ENCODE data around the gene ZBTB25.

Gene ZBTB25

DNA sequence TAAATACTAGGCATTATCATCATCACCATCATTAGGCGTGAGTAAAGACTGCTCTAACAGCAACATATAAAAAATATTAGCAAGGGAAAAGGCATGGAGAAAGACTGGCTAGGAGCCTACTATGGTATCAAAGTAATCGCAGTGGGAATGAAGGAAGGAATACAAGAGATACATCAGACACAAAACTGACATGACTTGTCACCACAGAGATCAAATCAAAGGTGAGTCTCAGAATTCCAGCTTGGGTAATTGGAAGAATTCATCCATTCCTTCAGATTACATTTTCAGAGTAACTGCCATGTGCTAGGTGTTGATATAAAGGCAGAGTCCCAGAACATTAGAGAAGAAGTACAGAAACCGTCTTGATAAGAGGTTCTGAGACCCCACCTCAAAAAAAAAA lies 10.2 kb downstream of the ZBTB25 start:
- no peak overlapping the region for H3K4me3 ChIP-seq
- H3K27ac ChIP-seq, result no peak overlapping the region

- H3K4me3 ChIP-seq, result no peak overlapping the region
- H3K27ac ChIP-seq, result no peak overlapping the region
Measured at GRCh38 chr14:64491637-64492036, 12.0 kb downstream of the ZBTB25 start.

GRCh38 chr14:64488590-64489099 lies 15.0 kb downstream of the ZBTB25 start:
- Histone ChIP-seq H3K27ac (no peak overlapping the region), H3K4me3 (no peak overlapping the region)

DNA sequence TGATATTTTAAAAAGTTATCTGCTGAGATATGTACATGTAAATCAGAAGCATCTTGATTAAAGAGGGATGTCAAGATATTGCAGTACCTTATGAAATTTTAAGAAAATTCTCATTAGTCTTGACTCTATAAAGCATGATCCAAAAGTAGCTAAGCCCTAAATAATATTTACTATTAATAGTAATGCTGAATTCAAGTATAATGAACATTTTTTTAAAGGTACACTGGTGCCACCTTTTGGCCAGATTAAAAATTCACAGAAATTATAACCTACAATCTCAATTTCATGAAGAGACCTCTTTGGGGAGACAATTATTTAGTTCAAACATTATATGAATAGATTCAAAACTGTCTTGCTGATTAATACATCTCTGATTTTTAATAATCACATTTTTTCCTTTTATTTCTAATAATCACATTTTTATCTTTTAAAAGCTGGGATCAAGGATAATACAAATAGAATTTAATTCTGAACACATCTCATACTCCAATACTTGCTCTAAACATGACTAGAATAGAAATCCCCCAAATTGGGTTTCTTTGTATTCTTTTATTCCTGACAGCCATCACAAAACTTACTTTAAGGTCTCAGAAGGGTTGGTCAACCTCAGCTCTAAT lies 24.9 kb downstream of the ZBTB25 start:
- no peak overlapping the region for H3K4me3 ChIP-seq
- no peak overlapping the region for H3K27ac ChIP-seq

GRCh38 chr14:64476438-64476837 lies 27.2 kb downstream of the ZBTB25 start:
- Histone ChIP-seq H3K4me3 (no peak overlapping the region), H3K27ac (no peak overlapping the region)

DNA sequence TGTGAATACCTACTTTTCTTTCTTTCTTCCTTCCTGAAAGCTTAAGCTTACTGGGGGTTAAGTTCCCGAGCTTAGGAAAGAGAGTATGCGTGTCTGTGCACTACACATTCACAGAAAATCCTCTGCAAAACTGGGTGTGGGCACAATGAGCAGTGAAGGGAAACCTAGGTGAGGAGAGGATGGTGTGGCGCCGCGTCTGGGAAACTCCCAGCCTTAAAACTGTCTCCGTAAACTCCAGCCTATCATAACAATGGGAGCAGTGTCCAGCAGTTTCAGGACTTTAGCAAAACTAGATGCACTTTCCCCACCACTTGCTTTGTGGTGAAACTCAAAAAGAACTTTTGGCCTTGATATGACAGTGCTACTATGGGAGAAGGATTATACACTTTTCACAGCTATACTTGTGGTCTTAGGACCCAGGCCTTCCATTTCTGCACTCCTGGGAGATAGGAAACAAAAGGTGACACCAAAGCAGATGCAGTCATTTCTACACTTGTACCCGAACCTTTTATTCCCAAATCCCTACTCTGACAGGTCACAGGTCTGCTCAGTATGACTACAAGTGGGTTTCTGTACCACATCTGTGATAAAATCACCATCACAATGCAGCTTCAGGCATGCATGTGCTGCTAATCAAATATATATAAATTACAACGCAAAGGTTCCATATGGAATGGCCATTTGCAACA lies 27.9 kb downstream of the ZBTB25 start:
- no peak overlapping the region for H3K4me3 ChIP-seq
- H3K27ac ChIP-seq, result no peak overlapping the region

DNA sequence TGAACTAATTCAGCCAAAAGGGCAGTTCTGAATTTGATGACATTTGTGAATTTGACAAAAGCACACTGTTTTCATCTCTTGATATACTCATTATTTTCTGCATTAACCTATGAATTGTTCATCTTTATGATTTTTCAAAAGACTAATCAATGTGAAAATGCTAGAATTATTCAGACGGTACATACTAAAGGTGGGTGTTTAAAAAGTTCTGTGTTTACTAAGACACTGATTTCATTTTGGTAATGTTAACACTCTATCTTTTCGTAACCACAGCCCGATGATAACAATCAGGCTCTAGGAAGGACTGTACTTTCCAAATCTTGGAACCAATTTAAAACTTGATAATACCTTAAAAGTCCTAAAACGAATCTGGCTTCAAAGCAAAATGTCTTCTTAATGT lies 28.9 kb downstream of the ZBTB25 start:
- no peak overlapping the region for H3K4me3 ChIP-seq
- no peak overlapping the region for H3K27ac ChIP-seq

DNA sequence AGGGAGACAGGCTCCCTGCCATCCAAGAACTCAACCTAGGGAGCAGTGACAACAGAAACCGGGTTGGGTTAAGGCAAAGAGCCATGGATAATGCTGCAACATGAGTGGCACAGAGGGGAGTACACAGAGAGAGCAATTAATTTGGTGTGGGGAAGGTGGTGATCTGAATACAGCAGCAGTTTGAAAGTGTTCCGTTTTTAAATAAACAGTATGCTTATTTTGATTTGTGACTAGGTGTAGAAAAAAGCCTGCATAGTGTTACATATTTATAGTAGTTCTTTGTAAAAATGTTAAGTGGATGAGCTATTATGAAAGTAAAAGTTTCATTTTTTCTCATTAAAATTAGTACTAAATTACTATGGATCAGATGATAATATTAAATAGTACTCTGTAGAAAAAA lies 29.6 kb downstream of the ZBTB25 start:
- H3K27ac ChIP-seq, result no peak overlapping the region
- no peak overlapping the region for H3K4me3 ChIP-seq

GRCh38 chr14:64468451-64468850 lies 35.2 kb downstream of the ZBTB25 start:
- Histone ChIP-seq H3K27ac (no peak overlapping the region), H3K4me3 (no peak overlapping the region)

- H3K27ac ChIP-seq, result no peak overlapping the region
Measured at GRCh38 chr14:64467566-64467965, 36.1 kb downstream of the ZBTB25 start.

DNA sequence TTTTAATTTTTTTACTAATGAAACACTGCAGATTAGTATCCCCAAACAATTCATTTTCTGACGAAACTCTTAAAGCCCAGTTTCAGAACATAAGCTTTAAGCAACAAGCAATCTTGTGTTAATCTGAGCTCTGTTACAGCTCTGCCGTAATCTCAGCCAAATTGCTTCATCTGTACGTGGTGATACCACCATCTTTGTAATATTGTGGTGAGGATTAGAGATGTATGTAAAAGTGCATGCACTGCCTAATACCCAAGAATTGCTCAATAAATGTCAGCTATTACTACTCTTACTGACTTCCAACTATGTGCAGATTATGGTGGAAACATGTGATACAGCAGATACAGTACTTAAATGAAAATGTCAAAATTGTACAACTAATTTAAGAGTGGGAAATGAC lies 36.5 kb downstream of the ZBTB25 start:
- Histone ChIP-seq H3K27ac (no peak overlapping the region), H3K4me3 (no peak overlapping the region)

More at GRCh38 chr14:64467566-64467965, 36.1 kb downstream of the ZBTB25 start:
- H3K4me3 ChIP-seq, result no peak overlapping the region

DNA sequence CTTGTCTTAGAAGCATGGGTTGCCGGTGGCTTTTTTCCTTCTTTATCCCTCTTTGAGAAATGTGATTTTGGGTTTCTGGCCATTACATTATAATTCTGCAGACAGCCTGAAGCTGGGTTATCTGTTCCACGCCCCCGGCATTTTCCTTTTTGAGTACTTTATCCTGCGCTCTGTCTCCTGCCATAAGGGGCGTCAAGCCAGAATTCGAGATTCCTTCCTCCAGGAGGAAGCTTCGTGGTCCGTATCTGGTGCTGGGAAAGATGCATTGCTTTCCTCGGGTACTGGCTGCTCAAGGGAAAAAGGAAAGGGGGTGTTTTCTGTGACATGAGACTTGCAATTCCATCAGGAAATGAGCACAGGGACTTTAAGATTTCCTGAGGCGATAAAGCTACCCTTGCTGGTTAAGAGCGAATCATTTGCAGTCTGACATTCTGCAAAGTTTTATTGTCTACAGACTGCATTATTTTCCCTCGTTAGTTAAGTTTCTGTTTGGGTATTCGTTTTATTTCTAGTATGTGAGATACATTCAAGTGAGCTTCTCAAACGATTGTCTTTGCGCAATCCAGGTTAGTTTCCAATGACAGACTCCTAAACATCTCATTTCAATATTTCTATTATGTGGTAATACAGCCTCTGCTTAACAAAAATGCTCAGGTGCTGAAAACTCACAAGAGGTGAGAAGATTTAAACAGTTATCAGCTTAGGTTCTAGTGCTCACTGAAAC lies 37.6 kb downstream of the ZBTB25 start:
- Histone ChIP-seq H3K27ac (peak overlapping the region in 15 of 21 experiments; percentile 22 to 70 (median 50)), H3K4me3 (peak overlapping the region; percentile 52 to 78 (median 62))

GRCh38 chr14:64465191-64465822 lies 38.3 kb downstream of the ZBTB25 start, which contains the start of gene AKAP5:
AKAP5 (plus strand) TSS chr14:64465499; CDS start chr14:64468395, 2,896 bp downstream.
- peak within 1 kb of the TSS; percentile 52 to 78 (median 62) for H3K4me3 ChIP-seq
- H3K27ac ChIP-seq, result peak within 1 kb of the TSS in 15 of 21 experiments; percentile 22 to 70 (median 50)

DNA sequence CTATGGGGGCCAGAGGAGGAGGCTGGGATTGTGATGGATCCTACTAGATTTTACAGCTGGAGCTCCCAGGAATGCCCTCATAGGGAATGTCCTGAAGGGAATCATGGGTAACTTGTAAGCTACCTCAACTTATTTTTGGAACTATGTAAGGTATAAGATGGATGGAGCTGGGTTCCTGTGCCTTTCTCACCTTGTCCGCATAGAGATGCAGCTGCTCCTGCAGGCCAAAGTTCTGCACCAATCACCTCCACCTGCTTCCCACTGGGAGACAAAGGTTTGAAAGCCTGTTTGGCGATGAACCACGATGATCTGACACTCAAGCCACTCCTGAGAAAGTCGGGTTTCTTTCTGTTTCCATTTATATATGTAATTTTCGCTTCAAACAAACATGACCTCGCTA lies 39.0 kb downstream of the ZBTB25 start:
- H3K27ac ChIP-seq, result peak overlapping the region in 5 of 21 experiments; percentile 10 to 70 (median 55)

DNA sequence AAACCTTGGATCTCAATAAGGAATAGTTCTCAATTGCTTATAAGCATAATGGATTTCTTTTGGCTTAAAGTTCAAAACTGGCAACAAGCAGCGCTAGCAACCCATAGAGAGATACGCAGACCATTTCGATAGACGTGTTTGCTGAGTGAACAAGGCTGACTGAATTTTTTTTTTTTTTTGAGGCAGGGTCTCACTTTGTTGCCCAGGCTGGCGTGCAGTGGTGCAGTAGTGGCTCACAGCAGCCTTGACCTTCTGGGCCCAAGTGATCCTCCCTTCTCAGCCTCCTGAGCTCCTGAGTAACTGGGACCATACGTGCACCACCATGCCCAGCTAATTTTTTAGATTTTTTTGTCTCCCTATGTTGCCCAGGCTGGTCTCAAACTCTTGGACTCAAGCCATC lies 39.8 kb downstream of the ZBTB25 start:
- Histone ChIP-seq H3K4me3 (no peak overlapping the region), H3K27ac (no peak overlapping the region)

More for the DNA sequence above, 39.0 kb downstream of the ZBTB25 start:
- H3K4me3 ChIP-seq, result peak overlapping the region; percentile 52 to 78 (median 62)

DNA sequence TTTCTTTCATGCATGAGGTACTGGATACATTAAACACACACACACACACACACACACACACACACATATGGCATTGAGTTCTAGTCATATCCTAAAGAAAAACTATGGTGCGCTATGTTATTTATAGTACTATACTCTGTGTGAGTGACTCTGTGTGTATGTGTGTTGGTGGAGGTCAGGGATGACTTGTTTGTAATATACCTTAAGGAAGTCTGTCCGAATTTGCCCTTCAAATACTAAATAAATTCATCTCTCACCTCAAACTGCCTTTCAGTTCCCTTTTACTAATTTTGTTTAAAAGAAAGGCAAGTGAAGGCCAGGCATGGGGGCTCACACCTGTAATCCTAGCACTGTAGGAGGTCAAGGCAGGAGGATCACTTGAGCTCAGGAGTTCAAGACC lies 40.4 kb downstream of the ZBTB25 start:
- H3K4me3 ChIP-seq, result no peak overlapping the region
- H3K27ac ChIP-seq, result no peak overlapping the region

DNA sequence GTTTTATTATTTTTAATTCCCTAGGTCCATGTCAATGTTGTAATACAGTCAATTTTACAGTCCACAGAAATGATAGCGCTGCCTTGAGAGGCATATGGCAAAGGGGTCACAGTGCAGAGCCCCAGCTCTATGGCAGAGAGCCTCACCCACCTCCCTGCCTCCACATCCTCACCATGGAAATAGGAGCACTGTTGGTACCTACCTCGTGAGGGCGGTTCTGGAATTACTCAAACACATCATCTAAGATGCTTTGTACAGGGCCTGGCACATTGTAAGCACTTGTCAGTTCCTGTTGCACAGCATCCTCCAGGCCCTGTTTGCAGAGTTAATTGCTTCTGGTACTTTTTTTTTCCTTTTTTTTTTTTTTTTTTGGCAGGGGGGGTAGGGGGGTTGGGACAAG lies 42.4 kb downstream of the ZBTB25 start:
- Histone ChIP-seq H3K27ac (no peak overlapping the region), H3K4me3 (no peak overlapping the region)

- H3K4me3 ChIP-seq, result no peak overlapping the region
- H3K27ac ChIP-seq, result no peak overlapping the region
Measured at GRCh38 chr14:64459405-64460136, 44.1 kb downstream of the ZBTB25 start.

GRCh38 chr14:64454671-64455070 lies 49.0 kb downstream of the ZBTB25 start:
- Histone ChIP-seq H3K27ac (no peak overlapping the region), H3K4me3 (no peak overlapping the region)
